Stimulated activated CD8-positive, alpha-beta memory T cell treated with anti-CD3 and anti-CD28 coated beads, Interleukin-12 subunit alpha, Interleukin-12 subunit beta, amount 100 ng/mL, for 24 hours (primary cell): ENCODE measurements around the gene HYCC2.
"Not testable (repeated sequence)": the region's sequence is repeated elsewhere in the genome, so short reads cannot be mapped to it uniquely, and the experiment has no call there.

Experiments
- DNase-seq: peaks from one replicate; pipeline ENCODE4 v3.0.0-alpha.2; 2020; ENCODE audit errors: extremely low read depth

The HYCC2 gene

DNA sequence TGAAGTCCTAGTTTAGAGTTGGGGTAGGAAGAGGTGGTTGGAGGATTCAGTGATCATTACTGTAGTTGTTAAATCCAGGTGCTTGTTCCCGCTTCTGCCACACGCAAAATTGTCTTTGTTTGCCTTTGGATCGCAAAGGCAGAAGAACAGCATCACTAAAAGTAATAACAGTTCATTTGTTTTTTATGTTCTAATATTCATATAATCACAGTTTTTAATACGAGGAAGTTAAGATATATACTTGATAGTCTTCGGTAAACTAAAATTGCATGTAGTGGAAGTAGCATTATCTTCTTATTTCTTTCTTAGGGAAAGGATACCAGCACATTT, 695 bp upstream of the HYCC2 start:
- no peak for DNase-seq

- no peak for DNase-seq
Observed at GRCh38 chr2:201070948-201071478, 458 bp downstream of the HYCC2 start.

DNA sequence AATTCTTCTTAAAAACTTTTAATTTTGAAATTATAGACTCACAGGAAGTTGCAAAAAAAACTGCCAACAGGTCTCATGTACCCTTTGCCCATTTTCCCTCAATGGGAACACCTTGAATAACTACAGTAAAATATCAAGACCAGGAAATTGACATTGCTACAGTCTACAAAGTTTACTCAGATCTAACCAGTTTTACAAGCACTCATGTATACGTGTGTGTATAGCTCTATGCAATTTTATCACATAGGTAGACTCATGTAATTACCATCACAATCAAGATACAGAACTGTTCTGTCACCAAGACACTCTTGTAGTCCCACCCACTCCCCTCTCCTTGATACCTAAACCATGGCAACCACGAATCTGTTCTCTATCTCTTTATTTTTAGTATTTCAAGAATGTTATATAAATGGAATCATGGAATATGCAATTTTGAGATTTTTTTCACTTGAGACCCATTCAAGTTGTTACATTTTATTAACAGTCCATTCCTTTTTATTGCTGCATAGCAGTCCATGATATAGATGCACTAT, 6.6 kb downstream of the HYCC2 start:
- DNase-seq, result no peak

DNA sequence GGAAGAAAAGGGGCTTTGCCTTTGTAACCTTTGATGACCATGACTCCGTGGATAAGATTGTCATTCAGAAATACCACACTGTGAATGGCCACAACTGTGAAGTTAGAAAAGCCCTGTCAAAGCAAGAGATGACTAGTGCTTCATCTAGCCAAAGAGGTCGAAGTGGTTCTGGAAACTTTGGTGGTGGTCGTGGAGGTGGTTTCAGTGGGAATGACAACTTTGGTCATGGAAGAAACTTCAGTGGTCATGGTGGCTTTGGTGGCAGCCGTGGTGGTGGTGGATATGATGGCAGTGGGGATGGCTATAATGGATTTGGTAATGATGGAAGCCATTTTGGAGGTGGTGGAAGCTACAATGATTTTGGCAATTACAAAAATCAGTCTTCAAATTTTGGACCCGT, 8.0 kb downstream of the HYCC2 start:
- DNase-seq, result not testable (repeated sequence)

DNA sequence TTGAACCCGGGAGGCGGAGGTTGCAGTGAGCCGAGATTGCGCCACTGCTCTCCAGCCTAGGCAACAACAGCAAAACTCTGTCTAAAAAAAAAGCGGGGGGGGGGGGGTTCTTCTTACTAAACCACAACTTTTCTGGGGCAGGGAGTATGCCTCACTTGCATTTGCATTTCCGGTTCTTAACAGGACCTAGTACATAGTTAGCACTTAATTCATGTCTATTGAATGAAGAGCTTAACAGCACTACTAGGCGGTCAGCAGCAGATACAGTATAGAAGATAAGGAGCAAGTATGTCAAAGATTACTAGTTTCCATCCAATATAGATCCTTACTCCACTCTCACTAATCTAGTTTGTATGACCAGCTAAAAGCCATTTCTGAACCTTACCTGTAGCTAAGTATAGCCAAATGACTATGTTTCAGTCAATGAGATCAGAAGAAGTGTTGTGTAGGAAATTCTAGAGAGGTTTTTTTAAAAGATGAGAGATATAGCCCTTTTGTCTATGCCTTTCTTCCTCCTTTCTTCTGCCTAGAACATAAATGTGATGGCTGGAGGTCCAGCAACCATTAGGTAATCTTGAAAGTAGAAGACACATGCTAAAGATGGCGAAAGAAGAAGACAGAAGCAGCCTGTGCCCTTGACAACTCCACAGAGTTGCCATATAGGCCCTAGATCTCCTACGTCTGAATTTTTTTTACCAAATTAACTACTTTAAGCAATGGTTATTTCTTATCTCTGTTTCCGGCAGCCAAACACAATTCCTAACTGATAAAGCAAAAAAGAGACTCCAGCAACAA, 11.3 kb downstream of the HYCC2 start:
- no peak for DNase-seq

DNA sequence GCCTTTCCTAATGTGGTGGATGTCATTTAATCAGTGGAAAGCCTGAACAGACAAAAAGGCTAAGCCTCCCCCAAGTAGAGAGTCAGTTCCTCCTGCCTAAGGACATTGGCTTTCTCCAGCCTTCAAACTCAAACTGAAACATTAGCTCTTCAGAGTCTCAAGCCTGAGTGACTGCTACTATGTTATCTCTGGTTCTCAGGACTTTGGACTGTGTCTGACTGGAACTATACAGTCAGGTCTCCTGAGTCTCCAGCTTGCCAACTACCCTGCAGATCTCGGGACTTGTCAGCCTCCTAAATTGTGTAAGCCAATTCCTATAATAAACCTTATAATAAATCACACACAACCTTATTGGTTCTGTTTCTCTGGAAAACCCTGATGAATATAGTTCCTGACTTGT, 12.6 kb downstream of the HYCC2 start:
- DNase-seq, result no peak

GRCh38 chr2:201057715-201058248, 13.7 kb downstream of the HYCC2 start:
- no peak for DNase-seq

- no peak for DNase-seq
Observed at GRCh38 chr2:201057087-201057521, 14.4 kb downstream of the HYCC2 start.

GRCh38 chr2:201049455-201049854, 22.0 kb downstream of the HYCC2 start:
- DNase-seq, result no peak

- DNase-seq, result no peak
Observed at GRCh38 chr2:201046881-201047280, 24.6 kb downstream of the HYCC2 start.

GRCh38 chr2:201043050-201043449, 28.4 kb downstream of the HYCC2 start:
- not testable (repeated sequence) for DNase-seq

GRCh38 chr2:201042451-201042850, 29.0 kb downstream of the HYCC2 start:
- DNase-seq, result not testable (repeated sequence)

DNA sequence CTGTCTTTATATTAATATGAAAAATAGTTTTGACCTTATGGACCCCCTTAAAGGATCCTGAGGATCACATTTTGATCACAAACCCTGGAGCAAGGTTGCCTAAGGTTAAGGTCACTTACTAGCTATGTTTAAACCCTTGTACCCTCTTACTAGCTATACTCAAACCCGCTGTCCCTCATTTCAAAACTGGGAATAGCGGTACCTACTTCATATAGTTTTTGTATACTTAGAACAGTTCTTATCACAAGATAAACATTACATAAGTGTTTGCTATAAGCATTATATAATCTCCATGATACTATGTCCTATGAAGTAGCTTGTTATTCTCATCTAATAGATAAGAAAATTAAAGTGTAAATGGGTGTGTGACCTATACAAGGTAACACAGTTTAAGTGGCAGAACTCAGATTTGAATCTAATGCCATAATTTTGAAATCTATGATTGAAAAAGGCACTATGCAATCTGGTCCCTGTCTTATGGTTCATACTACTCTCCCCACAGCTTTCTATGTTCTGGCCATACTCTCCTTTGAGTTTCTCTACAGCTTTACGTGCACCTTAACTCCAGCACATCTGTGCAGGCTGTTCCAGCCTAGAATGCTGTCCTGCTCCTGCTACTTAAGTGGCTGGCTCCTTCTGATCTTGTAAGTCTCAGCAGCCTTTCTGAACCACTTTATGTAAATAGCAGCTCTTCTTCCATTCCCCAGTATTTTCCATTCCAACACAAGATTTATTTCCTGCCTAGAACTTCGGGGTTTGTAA, 30.4 kb downstream of the HYCC2 start:
- no peak for DNase-seq

- no peak for DNase-seq
Observed at GRCh38 chr2:201038855-201039254, 32.6 kb downstream of the HYCC2 start.

DNA sequence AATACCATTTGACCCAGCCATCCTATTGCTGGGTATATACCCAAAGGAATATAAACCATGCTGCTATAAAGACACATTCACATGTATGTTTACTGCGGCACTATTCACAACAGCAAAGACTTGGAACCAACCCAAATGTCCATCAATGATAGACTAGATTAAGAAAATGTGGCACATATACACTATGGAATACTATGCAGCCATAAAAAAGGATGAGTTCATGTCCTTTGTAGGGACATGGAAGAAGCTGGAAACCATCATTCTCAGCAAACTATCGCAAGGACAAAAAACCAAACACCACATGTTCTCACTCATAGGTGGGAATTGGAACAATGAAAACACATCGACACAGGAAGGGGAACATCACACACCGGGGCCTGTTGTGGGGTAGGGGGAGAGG, 33.1 kb downstream of the HYCC2 start:
- not testable (repeated sequence) for DNase-seq

DNA sequence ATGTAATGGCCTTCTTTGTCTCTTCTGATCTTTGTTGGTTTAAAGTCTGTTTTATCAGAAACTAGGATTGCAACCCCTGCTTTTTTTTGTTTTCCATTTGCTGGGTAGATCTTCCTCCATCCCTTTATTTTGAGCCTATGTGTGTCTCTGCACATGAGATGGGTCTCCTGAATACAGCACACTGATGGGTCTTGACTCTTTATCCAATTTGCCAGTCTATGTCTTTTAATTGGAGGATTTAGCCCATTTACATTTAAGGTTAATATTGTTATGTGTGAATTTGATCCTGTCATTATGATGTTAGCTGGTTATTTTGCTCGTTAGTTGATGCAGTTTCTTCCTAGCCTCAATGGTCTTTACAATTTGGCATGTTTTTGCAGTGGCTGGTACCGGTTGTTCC, 37.1 kb downstream of the HYCC2 start:
- not testable (repeated sequence) for DNase-seq

- no peak for DNase-seq
Observed at GRCh38 chr2:201024518-201024917, 47.0 kb downstream of the HYCC2 start.

- no peak for DNase-seq
Observed at GRCh38 chr2:201021914-201022313, 49.6 kb downstream of the HYCC2 start.
